HG02798 (cell line): ENCODE data around the gene FAM240A.

Experiments
- ATAC-seq: cut with Tn5 transposase; IDR thresholded peaks from one replicate; pipeline ENCODE4 v1.9.1; 2021; ENCODE audit warnings: mild to moderate bottlenecking; ENCODE audit not compliant: unreplicated experiment, poor library complexity

FAM240A gene

GRCh38 chr3:46660003-46660402 is 47.7 kb downstream of the FAM240A start:
- ATAC-seq: no peak

- ATAC-seq: no peak
Measured at GRCh38 chr3:46660543-46661523, 48.5 kb downstream of the FAM240A start.

GRCh38 chr3:46661776-46662766 is 49.7 kb downstream of the FAM240A start:
- no peak for ATAC-seq

GRCh38 chr3:46662771-46663551 is 50.6 kb downstream of the FAM240A start:
- no peak for ATAC-seq

GRCh38 chr3:46663591-46664135 is 51.3 kb downstream of the FAM240A start:
- ATAC-seq: no peak

GRCh38 chr3:46664188-46664970 is 52.1 kb downstream of the FAM240A start:
- ATAC-seq: no peak

- no peak for ATAC-seq
Measured at GRCh38 chr3:46664971-46665762, 52.8 kb downstream of the FAM240A start.

GRCh38 chr3:46665763-46666452 is 53.6 kb downstream of the FAM240A start:
- ATAC-seq: no peak

GRCh38 chr3:46666453-46666845 is 54.1 kb downstream of the FAM240A start:
- ATAC-seq: no peak

- ATAC-seq: no peak
Measured at GRCh38 chr3:46667061-46667621, 54.8 kb downstream of the FAM240A start.

- no peak for ATAC-seq
Measured at GRCh38 chr3:46667657-46668056, 55.3 kb downstream of the FAM240A start.

GRCh38 chr3:46668116-46668515 is 55.8 kb downstream of the FAM240A start:
- ATAC-seq: no peak

- ATAC-seq: no peak
Measured at GRCh38 chr3:46668591-46668990, 56.3 kb downstream of the FAM240A start.

GRCh38 chr3:46669191-46669999 is 57.1 kb downstream of the FAM240A start:
- no peak for ATAC-seq

- no peak for ATAC-seq
Measured at GRCh38 chr3:46670000-46670890, 57.9 kb downstream of the FAM240A start.
